ACC112 (cell line): ENCODE results near the gene ILDR1.
A peak's percentile ranks its signal among the peaks of the same experiment; 100 is the strongest.

Experiments
- H2AFZ ChIP-seq: fragments of 200-600 bp; sonication (generic); one replicate; pipeline ENCODE4 v1.6.0; 2017; ENCODE audit warnings: antibody characterized with exemption, low read length; ENCODE audit not compliant: unreplicated experiment
- H3K27ac ChIP-seq: fragments of 200-600 bp; sonication (generic); 2 replicates; pipeline ENCODE4 v1.5.1; 2014; ENCODE audit warnings: low read depth, mild to moderate bottlenecking, antibody characterized with exemption, low read length, moderate library complexity
- H3K27me3 ChIP-seq: fragments of 200-600 bp; sonication (generic); 2 replicates; pipeline ENCODE4 v1.6.1; 2014; ENCODE audit warnings: mild to moderate bottlenecking, antibody characterized with exemption, low read length, moderate library complexity, mixed read lengths; ENCODE audit not compliant: insufficient read depth
- H3K36me3 ChIP-seq: fragments of 200-600 bp; sonication (generic); 2 replicates; pipeline ENCODE4 v1.6.1; 2016; ENCODE audit warnings: mild to moderate bottlenecking, antibody characterized with exemption, low read length, moderate library complexity, mixed read lengths; ENCODE audit not compliant: insufficient read depth
- H3K4me1 ChIP-seq: fragments of 200-600 bp; sonication (generic); one replicate; pipeline ENCODE4 v1.6.1; 2016; ENCODE audit warnings: low read length, mixed read lengths; ENCODE audit not compliant: insufficient read depth, unreplicated experiment, control insufficient read depth
- H3K4me3 ChIP-seq: fragments of 200-600 bp; sonication (generic); 2 replicates; pipeline ENCODE4 v1.5.1; 2014; ENCODE audit warnings: mild to moderate bottlenecking, low read depth, low read length
- H3K79me2 ChIP-seq: fragments of 200-600 bp; sonication (generic); one replicate; pipeline ENCODE4 v1.6.0; 2016; ENCODE audit warnings: low read length; ENCODE audit not compliant: control insufficient read depth, unreplicated experiment, insufficient read depth

The ILDR1 gene

DNA sequence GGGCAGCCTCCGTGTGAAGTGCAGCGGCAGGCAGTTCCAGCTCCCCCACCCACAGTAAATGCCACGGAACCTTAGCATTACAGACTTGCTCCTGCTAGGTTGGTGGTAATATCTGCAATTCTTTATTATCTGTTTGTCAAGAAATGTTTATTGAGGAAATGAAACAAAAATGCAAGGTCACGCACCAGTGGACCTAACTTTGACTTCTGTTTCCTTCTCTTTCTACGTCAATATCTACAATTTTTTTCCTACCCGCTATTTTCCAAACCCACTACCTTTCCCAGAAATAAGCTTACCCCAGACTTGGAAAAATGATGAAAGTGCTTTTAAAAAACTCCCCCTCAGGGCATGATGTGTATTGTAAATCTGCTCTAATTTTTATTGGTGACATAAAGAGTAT is 18.9 kb downstream of the ILDR1 start:
- Histone ChIP-seq H3K4me1 (peaks cover 4% of the 10 kb centered on the region), H3K36me3 (no peaks in the 10 kb centered on the region), H3K27ac (no peak overlapping the region), H3K4me3 (no peak overlapping the region), H3K27me3 (peaks cover 4% of the 10 kb centered on the region; the same call in 1 of the 2 replicates), H2AFZ (no peak overlapping the region), H3K79me2 (no peaks in the 10 kb centered on the region)

GRCh38 chr3:122002611-122003010 is 19.4 kb downstream of the ILDR1 start:
- Histone ChIP-seq H3K27me3 (peaks cover 4% of the 10 kb centered on the region; the same call in 1 of the 2 replicates), H3K36me3 (no peaks in the 10 kb centered on the region), H2AFZ (no peak overlapping the region), H3K4me1 (peaks cover 4% of the 10 kb centered on the region), H3K79me2 (no peaks in the 10 kb centered on the region), H3K4me3 (no peak overlapping the region), H3K27ac (no peak overlapping the region)

- no peaks in the 10 kb centered on the region for H3K79me2 ChIP-seq
- H3K4me1 ChIP-seq, result peaks cover 4% of the 10 kb centered on the region
- no peaks in the 10 kb centered on the region for H3K36me3 ChIP-seq
- no peak overlapping the region for H3K27ac ChIP-seq
- H2AFZ ChIP-seq, result no peak overlapping the region
- no peak overlapping the region for H3K4me3 ChIP-seq
- peaks cover 4% of the 10 kb centered on the region; the same call in 1 of the 2 replicates for H3K27me3 ChIP-seq
Measured at GRCh38 chr3:122001892-122002291, 20.2 kb downstream of the ILDR1 start.

GRCh38 chr3:122000936-122001605 is 21.0 kb downstream of the ILDR1 start:
- Histone ChIP-seq H3K79me2 (no peaks in the 10 kb centered on the region), H3K36me3 (no peaks in the 10 kb centered on the region), H3K27ac (no peak overlapping the region), H3K27me3 (peaks cover 4% of the 10 kb centered on the region; the same call in 1 of the 2 replicates), H3K4me1 (peaks cover 4% of the 10 kb centered on the region), H2AFZ (no peak overlapping the region), H3K4me3 (no peak overlapping the region)

GRCh38 chr3:121999931-122000330 is 22.1 kb downstream of the ILDR1 start:
- Histone ChIP-seq H3K27ac (no peak overlapping the region), H3K27me3 (peaks cover 4% of the 10 kb centered on the region; the same call in 1 of the 2 replicates), H3K4me3 (no peak overlapping the region), H3K36me3 (no peaks in the 10 kb centered on the region), H2AFZ (no peak overlapping the region), H3K79me2 (no peaks in the 10 kb centered on the region), H3K4me1 (peaks cover 13% of the 10 kb centered on the region)

DNA sequence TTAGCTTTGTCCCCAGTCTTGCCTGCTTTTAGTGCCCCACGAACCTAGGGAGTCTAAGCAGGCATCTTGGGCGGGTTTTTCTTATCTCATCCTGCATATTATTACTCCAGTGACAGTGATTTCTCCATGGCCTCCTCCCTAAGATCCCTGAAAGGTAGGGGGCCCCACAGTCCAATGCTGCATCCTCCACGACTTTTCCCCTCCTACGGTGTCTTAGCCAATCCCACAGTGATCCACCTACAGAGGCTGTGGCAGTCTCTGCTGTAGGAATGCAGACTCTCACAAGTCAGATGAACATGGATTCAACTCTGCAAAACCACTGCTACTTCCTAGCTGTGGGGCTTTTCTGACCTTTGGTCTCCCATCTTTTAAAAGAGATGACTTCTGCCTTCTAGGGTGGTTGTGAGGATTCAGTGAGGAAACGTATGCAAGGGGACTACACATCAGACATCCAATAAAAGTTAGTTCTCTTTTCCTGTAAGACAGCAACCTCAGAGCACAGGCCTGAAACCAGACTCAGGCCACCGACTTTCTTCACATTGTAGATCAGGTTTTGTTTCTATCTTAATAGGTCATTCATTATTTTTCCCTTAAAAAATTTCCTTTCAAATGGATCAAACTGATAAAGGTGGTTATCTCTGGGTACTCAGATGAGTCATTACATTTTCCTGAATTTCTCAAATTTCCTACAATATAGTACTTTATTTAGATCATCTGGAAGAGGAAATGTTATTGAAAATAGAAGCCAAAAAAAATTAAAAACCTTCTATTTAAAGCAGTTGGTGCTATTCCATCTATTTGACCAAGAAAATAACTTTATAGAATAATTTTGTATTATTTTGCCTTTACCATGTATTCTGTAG is 23.2 kb downstream of the ILDR1 start:
- no peaks in the 10 kb centered on the region for H3K79me2 ChIP-seq
- H3K36me3 ChIP-seq, result no peaks in the 10 kb centered on the region
- no peak overlapping the region for H2AFZ ChIP-seq
- H3K4me3 ChIP-seq, result no peak overlapping the region
- peaks cover 13% of the 10 kb centered on the region for H3K4me1 ChIP-seq
- no peak overlapping the region for H3K27ac ChIP-seq
- H3K27me3 ChIP-seq, result peaks cover 4% of the 10 kb centered on the region; the same call in 1 of the 2 replicates

DNA sequence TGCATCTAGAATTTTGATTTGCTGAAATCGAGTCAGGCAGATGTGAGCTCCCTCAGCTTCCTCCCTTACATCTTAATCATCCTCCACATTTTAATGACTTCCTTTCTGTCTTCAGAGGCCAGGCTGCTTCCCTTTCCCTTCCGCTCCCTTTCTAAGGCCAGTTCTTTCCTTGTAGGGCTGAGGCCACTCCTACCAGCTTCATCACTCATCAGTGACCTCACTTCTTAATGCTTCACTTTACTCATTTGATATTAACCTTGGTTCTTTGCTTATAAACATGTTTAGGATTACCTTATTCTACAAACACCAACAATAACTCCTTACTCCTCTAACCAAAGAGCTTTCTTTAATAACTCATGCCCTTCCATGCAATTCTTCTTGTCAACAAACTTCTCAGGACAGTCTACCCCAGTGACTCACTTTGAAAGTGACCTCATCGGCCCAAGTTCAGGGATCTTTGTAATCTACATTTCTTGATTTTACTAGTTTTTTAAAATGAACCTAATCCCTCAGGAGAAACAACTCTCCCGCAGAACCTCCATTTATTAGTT is 23.9 kb downstream of the ILDR1 start:
- Histone ChIP-seq H3K4me3 (no peak overlapping the region), H3K36me3 (no peaks in the 10 kb centered on the region), H3K27me3 (peaks cover 4% of the 10 kb centered on the region; the same call in 1 of the 2 replicates), H3K4me1 (peaks cover 13% of the 10 kb centered on the region), H3K79me2 (no peaks in the 10 kb centered on the region), H2AFZ (no peak overlapping the region), H3K27ac (no peak overlapping the region)

DNA sequence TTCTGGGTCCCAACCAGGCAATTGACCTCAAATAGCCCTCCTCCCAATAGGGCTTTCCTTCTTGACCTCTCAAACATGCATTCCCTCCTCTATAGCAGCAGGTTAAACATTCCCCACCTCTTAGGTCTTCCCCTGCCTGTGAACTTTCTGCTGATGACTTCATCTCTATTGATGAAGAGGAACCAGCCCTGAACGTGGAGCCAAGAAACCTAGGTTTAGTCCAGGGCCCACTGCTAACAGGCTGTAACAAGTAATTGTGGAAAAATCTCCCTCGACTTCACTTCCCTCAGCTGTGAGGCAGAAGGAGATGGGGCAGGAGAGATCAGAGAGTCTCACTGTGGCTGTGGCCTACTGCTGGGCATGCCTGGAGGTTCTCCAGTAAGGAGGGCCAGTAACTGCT is 24.7 kb downstream of the ILDR1 start:
- Histone ChIP-seq H2AFZ (no peak overlapping the region), H3K27ac (no peak overlapping the region), H3K4me1 (peaks cover 13% of the 10 kb centered on the region), H3K36me3 (no peaks in the 10 kb centered on the region), H3K4me3 (no peak overlapping the region), H3K27me3 (peaks cover 4% of the 10 kb centered on the region; the same call in 1 of the 2 replicates), H3K79me2 (no peaks in the 10 kb centered on the region)

- Histone ChIP-seq H3K36me3 (no peaks in the 10 kb centered on the region), H3K79me2 (no peaks in the 10 kb centered on the region), H2AFZ (no peak overlapping the region), H3K4me1 (peaks cover 13% of the 10 kb centered on the region), H3K27ac (no peak overlapping the region), H3K4me3 (no peak overlapping the region), H3K27me3 (no peaks in the 10 kb centered on the region)
Measured at GRCh38 chr3:121996441-121996840, 25.6 kb downstream of the ILDR1 start.

DNA sequence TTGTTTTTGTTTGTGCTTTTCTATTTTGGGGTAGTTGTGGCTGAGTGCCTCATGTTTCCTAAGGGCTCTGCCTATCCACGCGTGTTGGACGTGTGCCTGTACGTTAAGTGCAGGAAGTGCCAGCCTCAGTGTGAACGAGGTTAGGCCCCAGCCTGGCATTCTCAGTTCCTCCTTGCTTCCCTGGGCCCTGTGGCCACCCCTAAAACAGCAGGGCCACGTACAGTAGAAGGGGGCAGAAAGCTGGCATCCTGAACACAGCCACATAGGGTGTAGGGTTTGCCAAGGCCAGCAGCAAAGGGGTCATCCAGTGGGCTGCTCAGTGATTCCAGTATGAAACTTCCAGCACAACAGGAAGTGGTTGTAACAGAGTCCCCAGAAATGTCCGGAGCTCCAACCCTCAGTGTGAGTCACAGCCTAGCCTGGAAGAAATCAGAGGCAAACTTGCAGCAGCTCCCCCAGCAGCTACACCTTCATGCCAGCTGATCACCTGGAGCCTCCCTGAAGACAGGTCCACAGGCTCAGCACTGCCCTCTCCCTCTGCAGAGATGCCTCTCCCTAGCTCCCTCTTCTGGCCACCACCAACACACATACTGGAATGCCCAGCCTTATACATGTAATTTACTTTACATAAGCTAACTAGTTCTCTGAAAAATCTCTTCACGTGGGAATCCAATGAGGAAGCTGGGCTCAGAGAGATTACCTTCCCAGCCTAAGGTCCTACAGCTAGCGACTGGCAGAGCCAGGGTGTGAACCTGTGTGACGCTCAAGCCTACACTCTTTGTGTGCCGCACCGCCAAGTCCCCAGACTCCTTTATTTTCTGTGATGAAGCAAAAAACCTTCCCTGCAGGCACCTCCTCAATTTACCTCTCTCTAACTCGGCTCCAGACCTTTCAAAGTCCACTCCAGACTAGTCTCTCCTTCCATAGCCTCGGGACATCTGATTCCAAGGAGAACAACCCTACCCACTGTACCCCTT is 26.6 kb downstream of the ILDR1 start:
- Histone ChIP-seq H3K4me3 (no peak overlapping the region), H3K4me1 (peaks cover 13% of the 10 kb centered on the region), H3K79me2 (no peaks in the 10 kb centered on the region), H3K27me3 (no peaks in the 10 kb centered on the region), H3K27ac (peak overlapping the region; percentile 51), H3K36me3 (no peaks in the 10 kb centered on the region), H2AFZ (peak overlapping the region; percentile 97)
